GM18868 (cell line): ENCODE data around the gene DAPK1.

ENCODE experiments used
- ATAC-seq: cut with Tn5 transposase; IDR thresholded peaks from one replicate; pipeline ENCODE4 v1.9.1; 2021; ENCODE audit warnings: mild to moderate bottlenecking, moderate library complexity; ENCODE audit not compliant: unreplicated experiment

Gene DAPK1

GRCh38 chr9:87564791-87565241 lies 67.1 kb downstream of the DAPK1 start:
- no peak for ATAC-seq

- ATAC-seq: no peak
Measured at GRCh38 chr9:87567001-87567400, 69.3 kb downstream of the DAPK1 start.

GRCh38 chr9:87567571-87567970 lies 69.9 kb downstream of the DAPK1 start:
- no peak for ATAC-seq

GRCh38 chr9:87567983-87568382 lies 70.3 kb downstream of the DAPK1 start:
- ATAC-seq: no peak

GRCh38 chr9:87568401-87568800 lies 70.7 kb downstream of the DAPK1 start:
- no peak for ATAC-seq

- no peak for ATAC-seq
Measured at GRCh38 chr9:87569008-87569509, 71.4 kb downstream of the DAPK1 start.

- ATAC-seq: no peak
Measured at GRCh38 chr9:87569518-87569917, 71.9 kb downstream of the DAPK1 start.

GRCh38 chr9:87570000-87570908 lies 72.6 kb downstream of the DAPK1 start:
- ATAC-seq: no peak

- ATAC-seq: no peak
Measured at GRCh38 chr9:87572719-87573118, 75.1 kb downstream of the DAPK1 start.

GRCh38 chr9:87573841-87574342 lies 76.2 kb downstream of the DAPK1 start:
- no peak for ATAC-seq

- ATAC-seq: no peak
Measured at GRCh38 chr9:87577746-87578145, 80.1 kb downstream of the DAPK1 start.

GRCh38 chr9:87578625-87579024 lies 81.0 kb downstream of the DAPK1 start:
- peak; percentile 56 for ATAC-seq

- no peak for ATAC-seq
Measured at GRCh38 chr9:87579781-87580541, 82.3 kb downstream of the DAPK1 start.

GRCh38 chr9:87580941-87581438 lies 83.3 kb downstream of the DAPK1 start:
- no peak for ATAC-seq

- no peak for ATAC-seq
Measured at GRCh38 chr9:87581513-87581912, 83.8 kb downstream of the DAPK1 start.

- ATAC-seq: no peak
Measured at GRCh38 chr9:87581949-87582637, 84.4 kb downstream of the DAPK1 start.

- ATAC-seq: no peak
Measured at GRCh38 chr9:87584326-87584725, 86.7 kb downstream of the DAPK1 start.

GRCh38 chr9:87585123-87585855 lies 87.6 kb downstream of the DAPK1 start:
- no peak for ATAC-seq

- ATAC-seq: no peak
Measured at GRCh38 chr9:87586731-87587355, 89.2 kb downstream of the DAPK1 start.

- ATAC-seq: no peak
Measured at GRCh38 chr9:87587356-87587745, 89.7 kb downstream of the DAPK1 start.
